Activated naive CD4-positive, alpha-beta T cell treated with anti-CD3 and anti-CD28 coated beads, Interleukin-2, amount 10 ng/mL, durations not matched to agents 7 days and 5 days (primary cell): ENCODE measurements around the gene SPNS1.
A peak's percentile ranks its signal among the peaks of the same experiment; 100 is the strongest.
"Not testable (repeated sequence)": the region's sequence is repeated elsewhere in the genome, so short reads cannot be mapped to it uniquely, and the experiment has no call there.

Experiments used
- CTCF ChIA-PET: fragments of 350-600 bp; sonication (Branson Sonifier 250); formaldehyde crosslinking; loops from one replicate; lab custom pipeline; 2021; ENCODE audit warnings: antibody characterized with exemption; lab: Charles Lee
- DNase-seq: peaks from one replicate; pipeline ENCODE4 v3.0.0-alpha.2; 2020
- H3K27ac Mint-ChIP-seq: one replicate; pipeline ENCODE4 v1.8.0; 2021; ENCODE audit warnings: mild to moderate bottlenecking, moderate library complexity, mixed read lengths
- H3K27me3 Mint-ChIP-seq: one replicate; pipeline ENCODE4 v1.8.0; 2021; ENCODE audit warnings: mild to moderate bottlenecking, mixed read lengths
- H3K36me3 Mint-ChIP-seq: one replicate; pipeline ENCODE4 v1.8.0; 2021; ENCODE audit warnings: mixed read lengths
- H3K4me1 Mint-ChIP-seq: one replicate; pipeline ENCODE4 v1.8.0; 2021; ENCODE audit warnings: mixed read lengths
- H3K4me3 Mint-ChIP-seq: one replicate; pipeline ENCODE4 v1.8.0; 2021; ENCODE audit warnings: mild to moderate bottlenecking, moderate library complexity, mixed read lengths
- H3K9me3 Mint-ChIP-seq: one replicate; pipeline ENCODE4 v1.8.0; 2021; ENCODE audit warnings: mixed read lengths

Gene SPNS1

DNA sequence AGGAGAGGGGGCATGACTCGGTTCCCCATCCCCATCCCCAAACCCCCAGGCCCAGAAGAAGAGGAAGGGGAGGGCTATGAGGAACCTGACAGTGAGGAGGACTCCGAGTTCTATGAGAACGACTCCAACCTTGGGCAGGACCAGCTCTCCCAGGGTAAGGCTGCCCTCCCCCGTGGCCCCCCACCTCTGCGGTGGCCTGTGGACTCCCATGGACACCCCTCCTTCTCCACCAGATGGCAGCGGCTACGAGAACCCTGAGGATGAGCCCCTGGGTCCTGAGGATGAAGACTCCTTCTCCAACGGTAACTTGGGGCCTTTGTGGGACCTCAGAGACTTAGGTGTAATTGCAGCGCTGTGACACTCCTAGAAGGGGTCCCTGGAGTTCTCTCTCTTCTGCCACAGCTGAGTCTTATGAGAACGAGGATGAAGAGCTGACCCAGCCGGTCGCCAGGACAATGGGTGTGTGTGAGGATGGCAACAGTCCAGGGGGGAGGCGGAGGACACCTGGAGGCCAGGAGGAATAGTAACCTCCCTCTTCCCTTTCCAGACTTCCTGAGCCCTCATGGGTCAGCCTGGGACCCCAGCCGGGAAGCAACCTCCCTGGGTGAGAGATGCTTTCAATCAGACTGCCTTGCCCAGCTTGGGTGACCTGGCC lies 37.2 kb upstream of the SPNS1 start:
- Mint-ChIP-seq H3K4me1 (peaks cover 25% of the 10 kb centered on the region), H3K9me3 (no peaks in the 10 kb centered on the region), H3K4me3 (no peak overlapping the region), H3K27me3 (peaks cover 34% of the 10 kb centered on the region), H3K27ac (no peak overlapping the region), H3K36me3 (no peaks in the 10 kb centered on the region)
- no peak for DNase-seq
- CTCF ChIA-PET = interaction anchor here (1.9 kb wide), 1 partner anchor 11 kb away, joined by 5 read pairs; no protein-coding TSS in a partner anchor

GRCh38 chr16:28938721-28939120 lies 35.9 kb upstream of the SPNS1 start:
- Mint-ChIP-seq H3K27me3 (peaks cover 34% of the 10 kb centered on the region), H3K4me1 (peaks cover 29% of the 10 kb centered on the region), H3K27ac (no peak overlapping the region), H3K4me3 (no peak overlapping the region), H3K36me3 (no peaks in the 10 kb centered on the region), H3K9me3 (no peaks in the 10 kb centered on the region)
- CTCF ChIA-PET = no interaction called here
- no peak for DNase-seq

DNA sequence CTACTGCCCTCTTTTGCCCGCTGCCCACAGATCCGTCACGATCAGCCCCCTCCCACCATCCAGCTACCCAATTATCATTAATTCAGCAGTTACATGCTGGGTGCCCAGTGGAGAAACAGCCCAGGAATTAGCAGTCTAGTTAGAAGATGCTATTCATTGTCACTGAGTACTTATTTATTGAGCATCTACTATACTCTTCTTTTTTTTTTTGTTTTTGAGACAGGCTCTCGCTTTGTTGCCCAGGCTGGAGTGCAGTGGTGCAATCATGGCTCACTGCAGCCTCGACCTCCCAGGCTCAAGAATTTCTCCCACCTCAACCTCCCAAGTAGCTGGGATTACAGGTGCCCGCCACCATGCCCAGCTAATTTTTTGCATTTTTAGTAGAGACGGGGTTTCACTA lies 34.8 kb upstream of the SPNS1 start:
- Mint-ChIP-seq H3K4me1 (peaks cover 30% of the 10 kb centered on the region), H3K27me3 (peaks cover 34% of the 10 kb centered on the region)
- not testable (repeated sequence) for H3K4me3 Mint-ChIP-seq, DNase-seq, H3K36me3 Mint-ChIP-seq, H3K27ac Mint-ChIP-seq, H3K9me3 Mint-ChIP-seq
- CTCF ChIA-PET = interaction anchor here (0.6 kb wide), 1 partner anchor 75 kb away, joined by 3 read pairs; no protein-coding TSS in a partner anchor

DNA sequence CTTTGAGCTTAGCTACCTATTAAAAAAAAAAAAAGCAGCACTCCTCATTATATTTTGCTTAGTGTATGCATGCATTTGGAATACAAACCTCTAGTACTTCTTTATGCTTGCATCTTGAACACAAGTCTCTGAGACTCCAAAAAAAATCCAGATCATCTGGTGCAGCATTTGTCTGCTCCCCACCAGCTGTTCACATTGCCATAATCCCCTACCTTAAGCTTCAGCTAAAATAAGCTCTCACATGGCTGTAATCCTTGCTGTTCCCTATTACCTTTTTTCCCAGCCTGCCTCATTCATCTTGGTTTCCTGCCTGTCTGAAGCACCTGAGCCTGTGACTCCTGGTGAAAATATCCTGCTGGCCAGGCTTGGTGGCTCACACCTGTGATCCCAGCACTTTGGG lies 31.3 kb upstream of the SPNS1 start:
- Mint-ChIP-seq H3K9me3 (no peaks in the 10 kb centered on the region), H3K36me3 (no peaks in the 10 kb centered on the region), H3K4me1 (peaks cover 20% of the 10 kb centered on the region), H3K27ac (no peak overlapping the region), H3K4me3 (no peak overlapping the region), H3K27me3 (peaks cover 25% of the 10 kb centered on the region)
- CTCF ChIA-PET = interaction anchor here (1.9 to 7.2 kb wide), 2 partner anchors 64 to 69 kb away, joined by 6 to 66 read pairs; partner anchors contain the start of gene ATP2A1
- DNase-seq = no peak

DNA sequence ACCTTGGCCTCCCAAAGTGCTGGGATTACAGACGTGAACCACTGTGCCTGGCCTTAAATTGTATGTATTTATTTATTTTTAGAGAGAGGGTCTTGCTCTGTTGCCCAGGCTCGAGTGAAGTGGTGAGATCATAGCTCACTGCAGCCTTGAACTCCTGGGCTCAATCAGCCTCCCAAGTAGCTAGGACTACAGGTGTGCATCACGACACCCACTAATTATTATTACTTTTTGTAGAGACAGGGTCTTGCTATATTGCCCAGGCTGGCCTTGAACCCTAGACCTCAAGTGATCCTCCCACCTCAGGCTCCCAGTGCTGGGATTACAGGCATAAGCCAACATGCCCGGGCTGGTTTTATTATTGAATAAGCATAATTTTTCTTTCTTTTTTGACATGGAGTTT lies 27.9 kb upstream of the SPNS1 start:
- peaks cover 16% of the 10 kb centered on the region for H3K27me3 Mint-ChIP-seq
- H3K4me3 Mint-ChIP-seq = no peak overlapping the region
- no peaks in the 10 kb centered on the region for H3K9me3 Mint-ChIP-seq
- DNase-seq = no peak
- no peak overlapping the region for H3K27ac Mint-ChIP-seq
- peaks cover 6% of the 10 kb centered on the region for H3K36me3 Mint-ChIP-seq
- CTCF ChIA-PET = interaction anchor here (1.2 to 7.2 kb wide), 4 partner anchors 24 to 100 kb away, joined by 3 to 66 read pairs (median 6); partner anchors contain the start of genes SH2B1 and TUFM
- peaks cover 29% of the 10 kb centered on the region for H3K4me1 Mint-ChIP-seq

DNA sequence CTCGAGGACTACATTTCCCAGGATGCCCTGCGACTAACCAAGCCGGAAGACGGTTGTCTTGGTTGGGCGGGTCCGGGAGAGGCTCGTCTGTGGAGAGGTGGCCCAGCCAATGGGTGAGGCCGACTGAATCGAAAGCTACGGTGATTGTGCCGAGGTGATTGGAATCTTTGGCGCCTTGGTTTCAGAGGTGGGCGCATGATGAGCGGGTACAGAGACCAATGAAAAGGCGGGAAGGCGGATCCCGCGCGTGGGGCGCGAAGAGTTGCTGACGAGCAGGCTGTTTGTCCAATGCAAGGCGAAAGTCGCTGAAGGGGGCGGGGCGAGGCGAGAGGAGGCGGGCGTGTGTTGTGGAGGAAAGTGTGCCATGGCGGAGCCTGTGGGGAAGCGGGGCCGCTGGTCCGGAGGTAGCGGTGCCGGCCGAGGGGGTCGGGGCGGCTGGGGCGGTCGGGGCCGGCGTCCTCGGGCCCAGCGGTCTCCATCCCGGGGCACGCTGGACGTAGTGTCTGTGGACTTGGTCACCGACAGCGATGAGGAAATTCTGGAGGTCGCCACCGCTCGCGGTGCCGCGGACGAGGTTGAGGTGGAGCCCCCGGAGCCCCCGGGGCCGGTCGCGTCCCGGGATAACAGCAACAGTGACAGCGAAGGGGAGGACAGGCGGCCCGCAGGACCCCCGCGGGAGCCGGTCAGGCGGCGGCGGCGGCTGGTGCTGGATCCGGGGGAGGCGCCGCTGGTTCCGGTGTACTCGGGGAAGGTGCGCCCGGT lies 23.7 kb upstream of the SPNS1 start, which contains the start of gene NFATC2IP:
Gene NFATC2IP, plus strand, starts transcription at position 290 of the 762 bp plus-strand sequence. Its CDS starts 75 bp downstream, at position 365.
- Mint-ChIP-seq H3K4me3 (peak within 1 kb of the TSS; percentile 98), H3K4me1 (peaks cover 35% of the 10 kb centered on the region), H3K9me3 (no peaks in the 10 kb centered on the region), H3K36me3 (peaks cover 29% of the 10 kb centered on the region), H3K27me3 (peaks cover 12% of the 10 kb centered on the region), H3K27ac (peak within 1 kb of the TSS; percentile 96)
- CTCF ChIA-PET = no interaction called here
- peak; percentile 100 for DNase-seq

GRCh38 chr16:28951410-28951943 lies 23.1 kb upstream of the SPNS1 start:
- DNase-seq = peak; percentile 73
- Mint-ChIP-seq H3K27me3 (peaks cover 11% of the 10 kb centered on the region), H3K36me3 (peaks cover 33% of the 10 kb centered on the region), H3K27ac (peak overlapping the region; percentile 96), H3K9me3 (no peaks in the 10 kb centered on the region), H3K4me1 (peaks cover 33% of the 10 kb centered on the region), H3K4me3 (peak overlapping the region; percentile 98)
- CTCF ChIA-PET = no interaction called here

DNA sequence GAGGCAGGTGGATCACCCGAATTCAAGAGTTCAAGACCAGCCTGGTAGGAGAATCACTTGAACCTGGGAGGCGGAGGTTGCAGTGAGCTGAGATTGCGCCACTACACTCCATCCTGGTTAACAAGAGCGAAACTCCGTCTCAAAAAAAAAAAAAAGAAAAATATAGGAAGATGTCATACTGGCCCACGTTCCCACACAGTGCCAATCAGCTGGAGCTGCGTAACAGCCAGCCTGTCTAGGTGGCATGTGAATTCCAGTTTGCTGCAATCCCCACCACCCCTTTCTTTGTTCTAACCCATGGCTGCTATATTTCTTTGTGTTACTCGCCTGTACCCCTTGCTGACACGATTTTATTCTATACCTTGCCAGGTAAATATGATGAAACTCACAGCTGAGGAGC lies 16.4 kb upstream of the SPNS1 start:
- CTCF ChIA-PET = no interaction called here
- DNase-seq = no peak
- peaks cover 63% of the 10 kb centered on the region for H3K36me3 Mint-ChIP-seq
- no peak overlapping the region for H3K4me3 Mint-ChIP-seq
- H3K9me3 Mint-ChIP-seq = no peaks in the 10 kb centered on the region
- peaks cover 9% of the 10 kb centered on the region for H3K4me1 Mint-ChIP-seq
- no peak overlapping the region for H3K27ac Mint-ChIP-seq
- no peaks in the 10 kb centered on the region for H3K27me3 Mint-ChIP-seq

DNA sequence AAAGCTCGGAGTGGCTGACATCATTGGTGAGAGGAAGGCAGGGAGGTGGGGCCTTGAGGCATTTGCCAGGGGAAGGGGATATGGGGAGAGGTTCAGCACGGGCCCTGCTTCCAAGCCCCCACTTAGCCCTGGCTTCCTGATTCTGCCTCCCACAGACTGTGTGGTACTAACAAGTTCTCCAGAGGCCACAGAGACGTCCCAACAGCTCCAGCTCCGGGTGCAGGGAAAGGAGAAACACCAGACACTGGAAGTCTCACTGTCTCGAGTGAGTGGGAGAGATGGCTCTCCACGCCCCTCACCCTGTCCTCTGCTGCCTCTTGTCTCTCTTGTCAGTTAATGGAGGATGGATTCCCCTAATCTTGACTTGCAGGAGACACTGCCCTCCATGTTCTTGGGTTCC lies 15.7 kb upstream of the SPNS1 start:
- no peaks in the 10 kb centered on the region for H3K27me3 Mint-ChIP-seq
- CTCF ChIA-PET = no interaction called here
- H3K27ac Mint-ChIP-seq = no peak overlapping the region
- H3K9me3 Mint-ChIP-seq = no peaks in the 10 kb centered on the region
- H3K4me3 Mint-ChIP-seq = no peak overlapping the region
- H3K36me3 Mint-ChIP-seq = peaks cover 65% of the 10 kb centered on the region
- peaks cover 5% of the 10 kb centered on the region for H3K4me1 Mint-ChIP-seq
- no peak for DNase-seq

DNA sequence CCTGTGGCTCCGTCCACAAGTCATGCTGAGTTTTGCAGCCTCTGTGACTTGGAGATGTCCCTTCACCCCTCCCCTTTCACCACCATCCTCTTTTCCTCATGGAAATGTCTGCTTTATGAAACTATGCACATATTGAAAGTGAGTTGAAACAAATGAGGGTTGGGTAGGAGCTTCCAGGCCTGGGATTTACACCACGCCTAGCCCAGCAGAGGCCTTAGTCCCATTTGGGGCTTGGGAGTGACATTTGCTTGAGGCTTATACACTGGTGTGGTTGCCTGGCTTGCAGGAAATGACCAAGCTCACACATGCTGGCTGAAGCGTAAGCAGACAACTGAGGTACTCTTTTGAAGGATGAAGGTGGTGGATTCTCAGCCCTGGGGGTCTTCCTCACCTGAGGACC lies 10.5 kb upstream of the SPNS1 start:
- DNase-seq = no peak
- Mint-ChIP-seq H3K4me3 (no peak overlapping the region), H3K36me3 (peaks cover 57% of the 10 kb centered on the region), H3K9me3 (no peaks in the 10 kb centered on the region), H3K27me3 (no peaks in the 10 kb centered on the region), H3K27ac (no peak overlapping the region), H3K4me1 (no peaks in the 10 kb centered on the region)
- CTCF ChIA-PET = no interaction called here

DNA sequence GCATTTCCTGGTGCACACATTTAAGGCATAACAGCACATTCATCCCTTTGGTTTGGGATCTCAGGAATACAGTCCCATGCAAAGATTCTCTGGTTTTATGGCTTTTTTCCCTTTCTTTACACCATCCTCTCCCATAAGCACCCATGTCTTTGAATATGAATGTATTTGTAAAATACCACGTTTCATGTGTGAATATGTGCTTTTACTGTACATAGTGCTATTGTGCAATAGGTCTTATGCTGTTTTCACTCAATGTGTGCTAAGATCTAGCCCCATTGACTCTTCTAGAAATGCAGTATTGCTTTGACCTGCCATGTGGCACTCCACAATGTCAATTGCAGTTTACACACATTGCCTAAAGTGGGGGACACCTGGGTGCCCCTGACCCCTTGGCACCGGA lies 10.1 kb upstream of the SPNS1 start:
- Mint-ChIP-seq H3K4me3 (no peak overlapping the region), H3K27me3 (no peaks in the 10 kb centered on the region), H3K4me1 (no peaks in the 10 kb centered on the region), H3K27ac (no peak overlapping the region), H3K9me3 (no peaks in the 10 kb centered on the region), H3K36me3 (peaks cover 54% of the 10 kb centered on the region)
- CTCF ChIA-PET = no interaction called here
- no peak for DNase-seq

DNA sequence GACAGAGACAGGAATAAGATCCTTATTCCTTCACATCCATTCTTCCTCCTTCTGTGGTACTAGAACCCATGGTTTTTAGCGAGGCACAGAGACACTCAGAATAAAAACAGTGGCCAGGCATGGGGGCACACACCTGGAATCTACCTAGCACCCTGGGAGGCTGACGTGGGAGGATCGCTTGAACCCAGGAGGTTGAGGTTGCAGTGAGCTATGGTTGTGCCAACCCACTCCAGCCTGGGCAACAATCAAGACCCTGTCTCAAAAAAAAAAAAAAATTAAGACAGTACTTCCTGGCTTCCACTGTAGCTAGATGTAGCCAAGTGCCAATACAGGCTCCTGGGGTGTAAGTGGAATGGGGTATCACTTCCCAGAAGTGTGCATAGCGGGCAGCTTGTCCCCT lies 7.4 kb upstream of the SPNS1 start:
- H3K4me3 Mint-ChIP-seq = no peak overlapping the region
- peaks cover 36% of the 10 kb centered on the region for H3K36me3 Mint-ChIP-seq
- no peaks in the 10 kb centered on the region for H3K9me3 Mint-ChIP-seq
- no peak for DNase-seq
- H3K27me3 Mint-ChIP-seq = no peaks in the 10 kb centered on the region
- CTCF ChIA-PET = no interaction called here
- no peaks in the 10 kb centered on the region for H3K4me1 Mint-ChIP-seq
- H3K27ac Mint-ChIP-seq = no peak overlapping the region

DNA sequence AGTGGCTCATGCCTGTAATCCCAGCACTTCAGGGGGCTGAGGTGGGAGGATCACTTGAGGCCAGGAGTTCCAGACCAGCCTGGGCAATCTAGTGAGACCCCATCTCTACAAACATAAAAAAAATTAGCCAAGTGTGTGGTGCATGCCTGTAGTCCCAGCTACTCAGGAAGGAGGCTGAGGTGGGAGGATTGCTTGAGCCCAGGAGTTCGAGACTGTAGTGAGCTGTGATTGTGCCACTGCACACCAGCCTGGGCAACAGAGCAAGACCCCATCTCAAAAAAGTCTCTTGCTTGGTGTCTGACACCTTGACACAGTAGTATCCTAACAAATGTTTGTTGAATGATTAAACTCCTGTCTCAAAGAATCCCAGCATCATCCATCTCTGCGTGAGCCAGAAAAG lies 4.9 kb upstream of the SPNS1 start:
- Mint-ChIP-seq H3K4me1 (peaks cover 10% of the 10 kb centered on the region), H3K36me3 (peaks cover 14% of the 10 kb centered on the region)
- H3K27ac Mint-ChIP-seq, H3K9me3 Mint-ChIP-seq, CTCF ChIA-PET, H3K4me3 Mint-ChIP-seq, DNase-seq, H3K27me3 Mint-ChIP-seq: not testable (repeated sequence)

DNA sequence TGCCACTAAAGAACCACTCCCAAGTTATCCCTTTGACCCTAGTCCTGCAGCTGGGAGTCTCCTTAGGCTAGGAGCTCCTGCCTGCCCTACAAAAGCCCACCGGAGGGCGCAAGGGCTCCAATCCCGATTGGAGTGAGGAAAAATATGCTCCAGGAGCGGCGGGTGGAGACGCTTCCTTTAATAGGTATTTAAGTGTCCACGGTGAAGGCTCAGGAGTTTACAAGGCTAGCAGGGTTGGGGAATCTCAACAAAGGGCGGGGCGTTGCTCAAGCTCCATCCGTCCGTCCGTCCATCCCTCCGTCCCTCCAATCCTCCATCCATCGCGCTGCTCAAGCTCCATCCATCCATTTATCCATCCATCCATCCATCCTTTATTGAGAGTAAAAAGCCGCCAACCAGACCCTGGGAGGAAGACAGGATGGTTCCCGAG lies 556 bp upstream of the SPNS1 start:
- Mint-ChIP-seq H3K27ac (peak overlapping the region; percentile 89), H3K27me3 (peaks cover 5% of the 10 kb centered on the region), H3K9me3 (no peaks in the 10 kb centered on the region), H3K36me3 (peaks cover 8% of the 10 kb centered on the region), H3K4me1 (peaks cover 31% of the 10 kb centered on the region), H3K4me3 (peak overlapping the region; percentile 97)
- CTCF ChIA-PET = interaction anchor here (0.7 to 1.6 kb wide), 6 partner anchors 9 to 48 kb away, joined by 3 to 6 read pairs (median 5); partner anchors contain the start of gene LAT
- DNase-seq = peak; percentile 55
